Activated effector memory CD4-positive, alpha-beta T cell treated with Interleukin-2 at 50 U/mL for 16 hours (primary cell): ENCODE measurements around the gene BRME1.
"Not testable (repeated sequence)": the region's sequence is repeated elsewhere in the genome, so short reads cannot be mapped to it uniquely, and the experiment has no call there.

Source experiments
- DNase-seq: peaks from one replicate; pipeline ENCODE4 v3.0.0-alpha.2; 2020

The BRME1 gene

GRCh38 chr19:13926010-13926409, 20.1 kb upstream of the BRME1 start:
- no peak for DNase-seq

- no peak for DNase-seq
Observed at GRCh38 chr19:13923194-13923987, 17.5 kb upstream of the BRME1 start.

- DNase-seq = not testable (repeated sequence)
Observed at GRCh38 chr19:13922118-13922517, 16.2 kb upstream of the BRME1 start.

DNA sequence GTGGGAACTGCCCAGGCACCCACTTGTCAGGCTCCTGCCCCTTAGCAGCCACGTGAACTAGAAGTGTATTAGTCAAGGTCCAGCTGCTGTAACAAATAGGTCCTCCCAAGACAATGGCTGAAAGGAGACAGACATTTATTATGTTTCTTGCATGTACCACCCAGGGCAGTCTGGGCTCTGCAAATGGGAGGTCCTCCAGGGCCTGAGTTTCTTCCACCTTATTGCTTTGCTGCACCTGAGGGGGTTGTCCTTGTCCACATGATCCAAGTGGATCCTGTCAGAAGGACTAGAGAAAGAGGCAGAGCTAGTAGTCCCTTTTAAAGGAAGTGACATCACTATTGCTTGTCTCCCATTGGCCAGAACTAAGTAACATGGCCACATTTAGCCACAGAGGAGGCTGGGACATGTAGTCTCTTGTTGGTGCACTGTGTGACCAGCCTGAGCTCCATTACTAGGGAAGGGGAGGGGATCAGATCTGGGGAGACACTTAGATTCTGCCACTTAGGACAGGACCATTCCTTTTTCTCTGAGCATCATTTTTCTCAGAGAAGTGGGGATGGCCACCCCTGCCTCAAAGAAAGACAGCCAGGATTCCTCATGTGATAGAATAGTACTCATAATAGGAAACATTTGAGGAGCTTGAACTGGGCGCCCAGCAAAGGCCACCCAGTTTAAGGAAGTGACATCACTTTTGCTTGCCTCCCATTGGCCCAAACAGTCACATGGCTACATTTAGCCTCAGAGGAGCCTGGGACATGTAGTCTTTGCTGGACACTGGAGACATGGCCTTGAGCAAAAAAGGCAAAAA, 15.2 kb upstream of the BRME1 start:
- DNase-seq = no peak

DNA sequence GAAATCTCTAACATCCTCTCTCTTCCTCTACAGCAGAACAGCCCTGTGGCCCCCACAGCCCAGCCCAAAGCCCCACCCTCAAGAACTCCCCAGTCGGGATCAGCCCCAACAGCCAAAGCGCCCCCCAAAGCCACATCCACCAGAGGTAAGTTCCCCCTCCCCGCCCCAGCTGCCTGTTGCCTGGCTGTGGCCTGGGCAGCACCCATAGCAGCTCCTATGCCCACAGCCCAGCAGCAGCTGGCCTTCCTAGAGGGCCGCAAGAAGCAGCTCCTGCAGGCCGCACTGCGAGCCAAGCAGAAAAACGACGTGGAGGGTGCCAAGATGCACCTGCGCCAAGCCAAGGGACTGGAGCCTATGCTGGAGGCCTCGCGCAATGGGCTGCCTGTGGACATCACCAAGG, 14.6 kb upstream of the BRME1 start:
- no peak for DNase-seq

DNA sequence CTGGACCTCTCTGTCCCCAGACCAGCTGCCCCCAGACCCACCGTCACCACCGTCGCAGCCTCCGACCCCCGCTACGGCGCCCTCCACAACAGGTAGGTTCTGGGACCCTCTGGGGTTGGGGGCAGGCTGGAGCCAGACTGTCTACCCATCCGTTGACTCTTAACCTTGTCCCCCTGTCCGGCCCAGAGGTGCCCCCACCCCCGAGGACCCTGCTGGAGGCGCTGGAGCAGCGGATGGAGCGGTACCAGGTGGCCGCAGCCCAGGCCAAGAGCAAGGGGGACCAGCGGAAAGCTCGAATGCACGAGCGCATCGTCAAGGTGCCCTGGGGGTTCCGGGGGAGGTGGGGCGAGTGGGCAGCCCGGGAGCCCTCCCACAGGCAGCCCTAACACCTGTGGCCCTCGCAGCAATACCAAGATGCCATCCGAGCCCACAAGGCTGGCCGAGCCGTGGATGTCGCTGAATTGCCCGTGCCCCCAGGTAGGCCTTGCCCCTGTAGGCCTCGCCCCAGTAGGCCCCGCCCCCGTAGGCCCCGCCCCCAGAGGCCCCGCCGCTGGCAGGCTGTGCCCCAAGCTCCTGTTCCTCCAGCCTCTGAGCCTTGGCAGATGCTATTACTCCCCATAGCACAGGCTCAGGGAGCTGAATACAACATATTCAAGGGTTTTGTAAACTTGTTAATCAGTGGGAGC, 13.0 kb upstream of the BRME1 start:
- DNase-seq = no peak

- no peak for DNase-seq
Observed at GRCh38 chr19:13917888-13918406, 12.0 kb upstream of the BRME1 start.

DNA sequence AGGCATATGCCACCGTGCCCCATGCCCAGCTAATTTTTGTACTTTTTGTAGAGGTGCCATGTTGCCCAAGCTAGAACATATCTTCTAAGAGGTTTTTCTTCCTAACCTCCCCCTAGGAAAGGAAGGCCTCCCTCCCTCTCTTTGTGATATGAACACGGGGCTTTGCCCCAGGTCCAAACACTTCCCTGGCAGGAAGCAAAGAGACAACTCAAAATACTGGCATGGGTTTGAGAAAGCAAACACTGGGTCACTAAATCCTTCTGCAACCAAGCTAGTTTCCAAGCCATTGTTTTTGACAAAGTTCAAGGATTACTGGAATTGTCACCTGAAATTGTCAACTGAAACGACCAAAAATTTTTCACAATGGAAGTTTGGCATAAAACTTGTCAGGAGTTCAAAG, 8.9 kb upstream of the BRME1 start:
- no peak for DNase-seq

- no peak for DNase-seq
Observed at GRCh38 chr19:13913352-13913751, 7.4 kb upstream of the BRME1 start.

GRCh38 chr19:13909430-13909829, 3.5 kb upstream of the BRME1 start:
- no peak for DNase-seq

DNA sequence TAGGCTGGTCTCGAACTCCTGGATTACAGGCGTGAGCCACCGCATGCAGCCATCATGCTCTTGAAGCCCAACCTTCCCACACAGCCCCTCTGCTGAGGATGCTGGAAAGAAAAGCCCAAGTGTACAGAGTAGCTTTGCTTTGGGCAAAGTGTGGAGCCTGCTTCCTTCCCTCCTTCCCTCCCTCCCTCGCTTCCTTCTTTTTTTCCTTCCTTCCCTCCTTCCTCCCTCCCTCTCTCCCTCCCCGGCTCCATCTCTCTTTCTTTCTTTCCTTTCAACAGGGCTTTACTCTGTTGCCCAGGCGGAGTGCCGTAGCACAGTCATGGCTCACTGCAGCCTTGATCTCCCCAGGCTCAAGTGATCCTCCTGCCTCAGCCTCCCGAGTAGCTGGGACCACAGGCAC, 2.8 kb upstream of the BRME1 start:
- no peak for DNase-seq

GRCh38 chr19:13906910-13907309, 993 bp upstream of the BRME1 start:
- DNase-seq = no peak

GRCh38 chr19:13906521-13906904, 596 bp upstream of the BRME1 start:
- peak; percentile 9 for DNase-seq

DNA sequence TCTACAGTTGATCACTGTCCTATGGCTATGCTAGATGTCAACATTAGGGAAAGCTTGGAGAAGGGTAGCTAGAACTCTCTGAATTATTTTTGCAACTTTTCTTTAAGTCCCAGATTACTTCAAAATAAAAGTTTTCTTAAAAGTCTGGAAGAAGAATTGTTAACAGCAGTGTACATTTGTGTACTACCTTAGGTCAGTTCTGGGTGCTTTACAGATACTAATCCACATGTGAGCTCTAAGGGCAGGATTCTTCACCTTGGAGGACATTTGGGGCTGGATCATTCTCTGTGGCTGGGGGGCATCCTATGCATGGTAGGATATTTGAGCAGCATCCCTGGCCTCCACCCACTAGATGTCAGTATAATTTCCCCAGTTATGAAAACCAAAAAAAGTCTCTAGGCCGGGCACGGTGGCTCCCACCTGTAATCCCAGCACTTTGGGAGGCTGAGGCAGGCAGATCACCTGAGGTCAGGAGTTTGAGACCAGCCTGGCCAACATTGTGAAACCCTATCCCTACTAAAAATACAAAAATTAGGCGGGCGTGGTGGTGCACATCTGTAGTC, 2.8 kb downstream of the BRME1 start:
- peak; percentile 7 for DNase-seq

GRCh38 chr19:13899912-13900584, 5.9 kb downstream of the BRME1 start:
- no peak for DNase-seq

DNA sequence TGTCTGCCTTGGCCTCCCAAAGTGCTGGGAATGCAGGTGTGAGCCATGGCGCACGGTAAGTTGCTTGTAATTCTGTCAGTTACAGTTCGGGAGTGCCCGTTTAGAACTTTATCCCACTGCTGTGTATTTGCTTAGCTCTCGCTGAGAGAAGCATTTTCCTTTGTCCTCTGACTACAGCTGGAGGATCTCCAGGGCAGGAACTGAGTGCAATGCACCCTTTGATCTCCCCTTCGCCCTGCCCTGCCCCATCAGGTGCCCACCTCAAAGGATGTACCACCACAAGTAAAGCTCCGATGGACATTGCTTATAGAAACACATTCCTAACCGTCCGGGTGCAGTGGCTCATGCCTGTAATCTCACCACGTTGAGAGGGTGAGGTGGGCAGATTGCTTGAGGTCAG, 6.5 kb downstream of the BRME1 start:
- no peak for DNase-seq

DNA sequence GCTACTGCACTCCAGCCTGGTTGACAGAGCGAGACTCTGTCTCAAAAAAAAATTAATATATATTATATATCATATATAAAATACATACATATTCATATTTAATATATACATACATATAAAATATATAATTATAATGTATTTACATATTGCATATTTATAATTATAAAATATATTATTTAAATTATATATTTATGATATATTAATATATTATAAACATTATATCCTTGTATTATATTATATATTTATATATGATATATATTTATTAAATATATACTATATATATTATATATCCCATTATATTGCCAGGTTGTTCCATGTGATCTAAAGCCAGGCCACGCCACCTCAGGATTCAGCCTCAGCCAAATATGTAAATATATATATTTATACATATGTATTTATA, 9.7 kb downstream of the BRME1 start:
- no peak for DNase-seq

DNA sequence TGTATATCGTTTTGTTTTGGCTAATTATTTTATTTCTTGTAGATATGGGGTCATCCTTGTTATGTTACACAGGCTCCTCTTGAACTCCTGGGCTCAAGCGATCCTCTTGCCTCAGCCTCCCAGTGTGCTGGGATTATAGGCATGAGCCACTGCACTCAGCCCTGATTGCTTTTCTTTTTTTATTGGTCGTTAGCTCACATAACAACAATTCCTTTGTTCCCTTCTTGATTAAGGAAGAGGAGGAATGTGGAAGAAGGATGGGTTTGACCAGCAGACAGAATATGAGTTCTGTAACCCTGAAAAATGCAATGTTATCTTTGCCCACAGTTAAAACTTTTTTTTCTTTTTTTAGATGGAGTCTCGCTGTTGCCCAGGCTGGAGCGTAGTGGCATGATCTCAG, 11.4 kb downstream of the BRME1 start:
- no peak for DNase-seq

- DNase-seq = no peak
Observed at GRCh38 chr19:13892870-13893269, 13.0 kb downstream of the BRME1 start.

DNA sequence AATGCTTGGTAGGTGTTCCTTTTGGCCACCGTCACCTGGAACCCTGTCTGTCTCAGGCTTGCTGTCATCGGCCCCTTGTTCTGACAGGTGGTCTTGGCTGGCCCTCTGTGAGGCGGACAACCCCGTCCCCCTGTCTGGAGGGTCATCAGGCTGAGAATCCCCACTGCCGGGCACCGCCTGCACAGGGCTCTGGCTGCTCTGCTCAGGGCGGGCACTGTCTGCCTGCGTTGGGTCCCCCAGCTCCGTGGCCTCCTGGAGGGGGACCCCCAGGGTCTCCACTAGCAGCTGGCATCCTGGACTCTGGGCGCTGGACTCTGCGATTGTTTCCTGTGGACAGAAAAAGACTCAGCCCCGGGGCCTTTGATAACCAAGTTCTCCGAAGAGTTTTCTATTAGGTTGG, 15.8 kb downstream of the BRME1 start:
- DNase-seq = no peak

DNA sequence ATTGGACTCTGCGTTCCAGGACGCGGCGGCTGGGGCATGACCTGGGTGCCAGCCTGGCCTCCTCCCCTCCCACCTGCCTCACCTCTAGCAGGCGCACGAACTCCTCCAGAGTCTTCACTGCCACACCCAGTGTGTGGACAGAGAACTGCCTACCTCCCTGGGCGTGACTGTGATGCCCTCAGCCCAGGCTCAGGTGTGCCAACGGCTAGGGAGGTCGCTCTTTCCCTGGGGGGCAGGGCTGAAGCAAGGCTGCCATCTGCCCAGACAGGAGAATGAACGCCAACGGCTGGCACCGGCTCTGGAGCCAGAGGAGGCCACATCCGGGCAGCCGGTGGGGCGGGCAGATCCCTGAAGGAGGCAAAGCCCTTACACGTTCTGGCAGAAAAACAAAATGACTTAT, 17.6 kb downstream of the BRME1 start:
- no peak for DNase-seq

DNA sequence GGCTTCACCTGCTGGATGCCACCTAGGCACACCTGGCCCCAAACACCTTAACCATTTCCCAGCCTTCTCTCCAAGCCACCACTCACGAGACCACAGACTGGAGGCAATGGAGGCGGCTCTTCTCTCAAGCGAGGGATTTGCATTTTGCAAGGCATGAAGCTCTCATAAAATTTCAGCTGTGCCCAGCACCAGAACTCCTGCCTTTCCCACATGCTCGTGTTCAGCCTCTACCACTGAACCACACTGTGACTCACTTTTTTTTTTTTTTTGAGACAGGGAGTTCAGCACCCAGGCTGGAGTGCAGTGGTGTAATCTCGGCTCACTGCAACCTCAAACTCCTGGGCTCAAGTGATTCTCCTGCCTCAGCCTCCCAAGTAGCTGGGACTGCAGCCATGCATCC, 18.4 kb downstream of the BRME1 start:
- DNase-seq = no peak

DNA sequence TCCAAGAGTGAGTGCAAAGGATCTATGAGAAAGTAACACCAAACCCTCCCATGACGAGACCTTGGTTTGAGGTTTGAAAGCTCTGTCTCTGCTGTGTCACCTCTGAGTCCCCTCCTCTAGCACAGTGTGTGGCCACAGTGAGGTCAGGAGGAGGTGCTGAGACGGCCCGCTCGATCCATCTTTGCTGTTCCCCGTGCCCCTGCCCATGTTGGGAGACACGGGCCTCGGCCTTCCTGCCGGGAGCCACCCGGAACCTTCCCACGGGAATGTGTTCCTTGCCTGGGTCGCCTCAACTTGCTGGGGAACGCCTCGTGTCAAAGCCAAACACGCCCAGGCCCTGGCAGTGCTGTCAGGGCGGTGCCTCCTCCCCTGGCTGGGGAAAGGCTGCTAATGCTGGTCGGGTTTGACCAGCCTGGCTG, 18.9 kb downstream of the BRME1 start:
- no peak for DNase-seq
